Common myeloid progenitor, CD34-positive (primary cell): Measurements from ENCODE around the gene ANAPC15.

ENCODE experiments used
- CTCF ChIA-PET: fragments of 350-600 bp; sonication (Branson Sonifier 250); formaldehyde crosslinking; loops from one replicate; lab custom pipeline; 2021; ENCODE audit warnings: antibody characterized with exemption; lab: Charles Lee
- POLR2A ChIA-PET: fragments of 350-600 bp; sonication (Branson Sonifier 250); formaldehyde crosslinking; loops from one replicate; lab custom pipeline; 2021; ENCODE audit warnings: antibody characterized with exemption; lab: Charles Lee
- DNase-seq, 3 donors: peaks; one replicate each; pipeline versions ENCODE4 v3.0.0 to v3.0.0-alpha.2; 2013
- H3K27ac ChIP-seq, 2 experiments: 1 replicate in 1 of 2; 2 replicates in 1 of 2; pipeline ENCODE4 v1.7.0; 2013; ENCODE audit warnings: inconsistent platforms in 2 of 2, low read length in 2 of 2, mild to moderate bottlenecking in 2 of 2, low read depth in 1 of 2, moderate library complexity in 1 of 2; ENCODE audit not compliant: severe bottlenecking in 2 of 2, insufficient read depth in 1 of 2, poor library complexity in 1 of 2
- H3K27me3 ChIP-seq, 5 experiments: replicated peaks in 2 of 5; 1 replicate in 3 of 5; 2 replicates in 2 of 5; pipeline versions ENCODE4 v1.6.1 to v1.7.0; 2013; ENCODE audit warnings: low read length in 4 of 5, mild to moderate bottlenecking in 2 of 5, moderate library complexity in 2 of 5, inconsistent platforms in 1 of 5; ENCODE audit not compliant: insufficient read depth in 5 of 5, control insufficient read depth in 4 of 5
- H3K36me3 ChIP-seq, 4 experiments: 1 replicate in 2 of 4; 2 replicates in 2 of 4; pipeline versions ENCODE4 v1.6.1 to v1.7.0; 2013; ENCODE audit warnings: low read length in 3 of 4, control low read depth in 1 of 4, mild to moderate bottlenecking in 1 of 4; ENCODE audit not compliant: control insufficient read depth in 4 of 4, insufficient read depth in 4 of 4
- H3K4me1 ChIP-seq, 4 experiments: 1 replicate in 3 of 4; 2 replicates in 1 of 4; pipeline versions ENCODE4 v1.6.1 to v1.7.1; 2013; ENCODE audit warnings: low read length in 3 of 4, mild to moderate bottlenecking in 3 of 4, control low read depth in 1 of 4, inconsistent platforms in 1 of 4, moderate library complexity in 1 of 4; ENCODE audit not compliant: control insufficient read depth in 4 of 4, insufficient read depth in 4 of 4; ENCODE audit errors: control extremely low read depth in 1 of 4
- H3K4me3 ChIP-seq, 7 experiments: 1 replicate in 4 of 7; 2 replicates in 3 of 7; pipeline versions ENCODE4 v1.5.1 to v1.7.0; 2013; ENCODE audit warnings: mild to moderate bottlenecking in 7 of 7, low read length in 6 of 7, moderate library complexity in 6 of 7, inconsistent platforms in 2 of 7, low read depth in 2 of 7, control low read depth in 1 of 7; ENCODE audit not compliant: insufficient read depth in 4 of 7, control insufficient read depth in 1 of 7; ENCODE audit errors: extremely low read depth in 1 of 7
- H3K9me3 ChIP-seq, 5 experiments: 1 replicate in 4 of 5; 2 replicates in 1 of 5; pipeline versions ENCODE4 v1.6.1 to v1.7.1; 2013; ENCODE audit warnings: low read length in 4 of 5, mild to moderate bottlenecking in 2 of 5, inconsistent platforms in 1 of 5, low read depth in 1 of 5, moderate library complexity in 1 of 5; ENCODE audit not compliant: control insufficient read depth in 4 of 5, insufficient read depth in 2 of 5; ENCODE audit errors: control extremely low read depth in 1 of 5
- WGBS: methylation state at CpG from one replicate; pipeline ENCODE4 v1.1.5; 2013; ENCODE audit not compliant: insufficient coverage; 5-methylcytosine and 5-hydroxymethylcytosine counted together

The ANAPC15 gene

GRCh38 chr11:72119198-72119597 lies 6.7 kb upstream of the ANAPC15 start:
- Histone ChIP-seq H3K27ac (no peak overlapping the region), H3K27me3 (no peaks in the 10 kb centered on the region), H3K4me1 (peaks cover 0 to 9% (median 1%) of the 10 kb centered on the region in 4 experiments), H3K4me3 (no peak overlapping the region), H3K36me3 (no peaks in the 10 kb centered on the region), H3K9me3 (peaks cover 0 to 3% (median 0%) of the 10 kb centered on the region in 5 experiments)
- POLR2A ChIA-PET = no interaction called here
- WGBS = 67% methylated on average over 1 of the region's 6 CpGs
- DNase-seq = no peak
- CTCF ChIA-PET = interaction anchor here (1.0 to 1.5 kb wide), 2 partner anchors 15 to 21 kb away, joined by 3 to 4 read pairs; no protein-coding TSS in a partner anchor

- Histone ChIP-seq H3K27me3 (no peaks in the 10 kb centered on the region), H3K4me1 (peaks cover 13 to 25% (median 15%) of the 10 kb centered on the region in 4 experiments), H3K36me3 (no peaks in the 10 kb centered on the region), H3K4me3 (no peak overlapping the region), H3K9me3 (no peaks in the 10 kb centered on the region), H3K27ac (no peak overlapping the region)
- 100% methylated on average over 6 of the region's 6 CpGs for WGBS
- CTCF ChIA-PET = interaction anchor here (2.3 kb wide), 1 partner anchor 28 kb away, joined by 7 read pairs; no protein-coding TSS in a partner anchor
- DNase-seq = no peak
- POLR2A ChIA-PET = no interaction called here
These were observed 3.7 kb upstream of the ANAPC15 start for GRCh38 chr11:72116019-72116755.

DNA sequence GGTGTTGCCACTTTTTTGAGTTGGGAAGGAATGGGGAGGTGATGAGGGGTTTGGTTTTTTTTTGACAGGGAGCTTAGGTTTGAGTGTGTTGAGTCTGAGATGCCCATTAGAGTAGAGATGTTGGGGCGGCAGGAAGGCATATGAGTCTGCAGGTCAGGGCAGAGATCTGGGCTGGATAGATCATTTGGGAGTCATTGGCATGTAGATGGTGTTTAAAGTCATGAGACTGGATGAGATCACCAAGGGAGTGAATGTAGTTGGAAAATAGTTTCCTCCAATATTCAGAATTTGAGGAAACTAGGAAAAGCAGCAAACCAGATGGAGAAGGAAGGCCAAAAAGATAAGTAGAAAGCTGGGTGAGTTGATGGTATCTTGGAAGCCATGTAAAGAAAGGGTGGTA lies 2.1 kb upstream of the ANAPC15 start:
- POLR2A ChIA-PET = no interaction called here

GRCh38 chr11:72112978-72113808 lies 698 bp upstream of the ANAPC15 start:
- DNase-seq = no peak
- CTCF ChIA-PET = interaction anchor here (1.1 to 3.2 kb wide), 7 partner anchors 12 to 84 kb away, joined by 3 to 13 read pairs (median 4); no protein-coding TSS in a partner anchor
- Histone ChIP-seq H3K27ac (peak overlapping the region; percentile 97 to 99), H3K9me3 (no peaks in the 10 kb centered on the region), H3K4me1 (peaks cover 13 to 18% (median 16%) of the 10 kb centered on the region in 4 experiments), H3K27me3 (no peaks in the 10 kb centered on the region), H3K4me3 (peak overlapping the region; percentile 64 to 92 (median 78)), H3K36me3 (peaks cover 0 to 18% (median 6%) of the 10 kb centered on the region in 4 experiments)
- 57% methylated on average over 7 of the region's 9 CpGs for WGBS
- POLR2A ChIA-PET = interaction anchor here (0.6 to 1.9 kb wide), 2 partner anchors 12 to 14 kb away, joined by 3 to 14 read pairs; no protein-coding TSS in a partner anchor

More for the DNA sequence above, 2.1 kb upstream of the ANAPC15 start:
- no peaks in the 10 kb centered on the region for H3K27me3 ChIP-seq
- H3K4me3 ChIP-seq = no peak overlapping the region
- no peak overlapping the region for H3K27ac ChIP-seq
- peaks cover 13 to 27% (median 17%) of the 10 kb centered on the region in 4 experiments for H3K4me1 ChIP-seq
- 100% methylated on average over 1 of the region's 1 CpG for WGBS
- CTCF ChIA-PET = interaction anchor here (2.3 kb wide), 1 partner anchor 30 kb away, joined by 7 read pairs; no protein-coding TSS in a partner anchor
- H3K36me3 ChIP-seq = peaks cover 0 to 7% (median 1%) of the 10 kb centered on the region in 4 experiments
- no peak for DNase-seq
- H3K9me3 ChIP-seq = no peaks in the 10 kb centered on the region

DNA sequence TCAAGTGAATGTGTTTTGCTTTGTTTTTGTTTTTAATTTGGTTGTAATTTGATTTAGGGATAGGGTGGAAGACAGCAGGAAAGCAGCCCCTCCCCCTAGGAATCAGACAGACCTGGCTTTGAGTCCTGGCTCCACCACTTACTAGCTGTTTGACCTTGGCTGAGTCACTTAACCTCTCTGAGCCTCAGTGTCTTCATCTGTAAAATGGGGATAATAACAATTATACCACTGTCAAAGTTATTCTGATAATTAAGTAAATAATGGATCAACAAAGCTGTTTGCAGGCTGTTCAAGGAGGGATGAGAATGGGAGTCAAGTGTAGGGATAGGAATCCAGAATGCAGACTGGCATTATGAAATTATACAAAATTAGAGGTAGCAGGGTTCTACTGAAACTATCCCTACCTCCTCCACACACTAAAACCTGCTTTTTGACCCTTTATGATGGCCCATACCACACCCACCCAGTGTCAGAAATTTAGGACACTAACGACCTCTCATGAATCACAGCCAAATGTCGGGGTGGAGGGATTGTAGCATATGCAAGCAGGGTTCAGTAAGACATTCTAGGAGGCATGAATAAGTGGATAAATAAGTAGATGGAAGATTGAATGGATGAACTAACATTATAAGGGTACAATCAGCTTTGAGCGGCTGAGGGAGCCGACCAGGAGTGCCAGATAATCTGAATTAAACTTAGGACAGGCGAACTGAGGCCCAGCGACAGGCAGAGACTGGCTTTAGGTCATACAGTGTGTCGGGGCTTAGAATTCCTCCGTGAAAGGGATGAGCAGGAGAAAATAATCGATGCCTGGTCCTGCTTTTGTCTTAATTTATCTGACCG lies 974 bp downstream of the ANAPC15 start:
- Histone ChIP-seq H3K4me3 (peak overlapping the region; percentile 64 to 92 (median 78)), H3K27ac (peak overlapping the region; percentile 97 to 99), H3K36me3 (peaks cover 0 to 26% (median 8%) of the 10 kb centered on the region in 4 experiments), H3K4me1 (peaks cover 13 to 18% (median 16%) of the 10 kb centered on the region in 4 experiments), H3K9me3 (no peaks in the 10 kb centered on the region), H3K27me3 (no peaks in the 10 kb centered on the region)
- CTCF ChIA-PET = interaction anchor here (1.1 to 3.2 kb wide), 8 partner anchors 10 to 85 kb away, joined by 3 to 13 read pairs (median 6); no protein-coding TSS in a partner anchor
- WGBS = 18% methylated on average over 7 of the region's 10 CpGs
- peak in 2 of 3 donors; percentile 55 to 65 for DNase-seq
- POLR2A ChIA-PET = interaction anchor here (0.8 to 1.9 kb wide), 4 partner anchors 10 to 155 kb away, joined by 3 to 14 read pairs (median 4); no protein-coding TSS in a partner anchor

- H3K27me3 ChIP-seq = no peaks in the 10 kb centered on the region
- ChIA-PET CTCF (interaction anchor here (0.6 to 1.1 kb wide), 3 partner anchors 38 to 507 kb away, joined by 3 to 4 read pairs (median 3); no protein-coding TSS in a partner anchor), POLR2A (no interaction called here)
- H3K27ac ChIP-seq = no peak within 1 kb of the TSS
- H3K9me3 ChIP-seq = no peaks in the 10 kb centered on the region
- H3K4me1 ChIP-seq = peaks cover 21 to 28% (median 26%) of the 10 kb centered on the region in 4 experiments
- no peak for DNase-seq
- H3K36me3 ChIP-seq = peaks cover 0 to 30% (median 9%) of the 10 kb centered on the region in 4 experiments
- no peak within 1 kb of the TSS for H3K4me3 ChIP-seq
- WGBS = 96% methylated on average over 14 of the region's 14 CpGs
These were observed 6.6 kb downstream of the ANAPC15 start, which contains the start of gene TOMT for GRCh38 chr11:72105888-72106287. Gene TOMT, plus strand, starts transcription at chr11:72105924. Its CDS starts 28 bp downstream, at chr11:72105952.
